GM21528 (cell line): ENCODE measurements around the gene NEK7.

Source experiments
- ATAC-seq: cut with Tn5 transposase; IDR thresholded peaks from one replicate; pipeline ENCODE4 v1.9.1; 2021; ENCODE audit warnings: mild to moderate bottlenecking, moderate library complexity; ENCODE audit not compliant: unreplicated experiment, low FRiP score

NEK7 gene

GRCh38 chr1:198245379-198245778, 88.6 kb downstream of the NEK7 start:
- no peak for ATAC-seq

GRCh38 chr1:198246337-198246736, 89.5 kb downstream of the NEK7 start:
- ATAC-seq: no peak

GRCh38 chr1:198253259-198253658, 96.5 kb downstream of the NEK7 start:
- peak; percentile 83 for ATAC-seq

GRCh38 chr1:198253668-198254067, 96.9 kb downstream of the NEK7 start:
- peak; percentile 99 for ATAC-seq

- ATAC-seq: no peak
Observed at GRCh38 chr1:198254521-198254920, 97.7 kb downstream of the NEK7 start.

GRCh38 chr1:198254948-198255347, 98.2 kb downstream of the NEK7 start:
- ATAC-seq: no peak

- ATAC-seq: no peak
Observed at GRCh38 chr1:198255784-198256183, 99.0 kb downstream of the NEK7 start.

GRCh38 chr1:198258491-198258890, 101.7 kb downstream of the NEK7 start:
- ATAC-seq: peak; percentile 53

GRCh38 chr1:198259333-198260074, 102.7 kb downstream of the NEK7 start:
- no peak for ATAC-seq

GRCh38 chr1:198261886-198262285, 105.1 kb downstream of the NEK7 start:
- no peak for ATAC-seq

- ATAC-seq: no peak
Observed at GRCh38 chr1:198263186-198263585, 106.4 kb downstream of the NEK7 start.

GRCh38 chr1:198264282-198264681, 107.5 kb downstream of the NEK7 start:
- ATAC-seq: no peak

- no peak for ATAC-seq
Observed at GRCh38 chr1:198265073-198265661, 108.4 kb downstream of the NEK7 start.

GRCh38 chr1:198267056-198267455, 110.3 kb downstream of the NEK7 start:
- ATAC-seq: no peak

- ATAC-seq: no peak
Observed at GRCh38 chr1:198267921-198268320, 111.1 kb downstream of the NEK7 start.

GRCh38 chr1:198268784-198269645, 112.2 kb downstream of the NEK7 start:
- ATAC-seq: no peak

- no peak for ATAC-seq
Observed at GRCh38 chr1:198269646-198269940, 112.8 kb downstream of the NEK7 start.

- no peak for ATAC-seq
Observed at GRCh38 chr1:198270273-198270828, 113.6 kb downstream of the NEK7 start.

GRCh38 chr1:198271467-198271866, 114.7 kb downstream of the NEK7 start:
- ATAC-seq: no peak

GRCh38 chr1:198272492-198272891, 115.7 kb downstream of the NEK7 start:
- no peak for ATAC-seq

GRCh38 chr1:198273748-198274295, 117.0 kb downstream of the NEK7 start:
- no peak for ATAC-seq
